Ovary (tissue), 9 donors: ENCODE results near the gene NUMA1. TPM values are rescaled to one million over a fixed set of nuclear protein-coding genes. Genes with fewer than 3 reads are reported as not detected.

Source experiments
- DNase-seq, 5 donors: peaks; one replicate each; pipeline ENCODE4 v3.0.0-alpha.2; 2019 to 2020
- H3K27ac ChIP-seq, 2 donors: fragments of 200-600 bp; one replicate each; pipeline versions ENCODE4 v1.5.1 to v1.8.0; 2019 to 2022
- H3K27me3 ChIP-seq: fragments of 200-600 bp; one replicate; pipeline ENCODE4 v1.8.0; 2022
- H3K36me3 ChIP-seq: fragments of 200-600 bp; sonication (generic); one replicate; pipeline ENCODE4 v1.5.1; 2019
- H3K4me1 ChIP-seq: one replicate; pipeline ENCODE4 v1.8.1; 2013; ENCODE audit warnings: mild to moderate bottlenecking, moderate library complexity; ENCODE audit not compliant: insufficient read depth
- H3K4me3 ChIP-seq: fragments of 200-600 bp; sonication (generic); one replicate; pipeline ENCODE4 v1.5.1; 2017
- H3K9me3 ChIP-seq, 2 donors: fragments of 200-600 bp in 1 of 2; sonication (generic) in 1 of 2; one replicate each; pipeline versions ENCODE4 v1.5.1 to v1.8.1; 2013 to 2019; ENCODE audit warnings: mild to moderate bottlenecking in 1 of 2, moderate library complexity in 1 of 2
- EP300 ChIP-seq: sonication (generic); formaldehyde crosslinking; IDR thresholded peaks from one replicate; pipeline ENCODE4 v1.6.1; 2017; ENCODE audit warnings: antibody characterized with exemption
- POLR2A ChIP-seq: fragments of 450-650 bp; IDR thresholded peaks from one replicate; pipeline ENCODE4 v1.6.1; 2017; ENCODE audit warnings: antibody characterized with exemption, mild to moderate bottlenecking, moderate library complexity
- WGBS, 3 donors: extraction: QIAGEN DNeasy Blood & Tissue Kit in 1 of 3; methylation state at CpG; one replicate each; pipeline versions ENCODE4 v1.1.5 to v1.1.7; 2013 to 2017; 5-methylcytosine and 5-hydroxymethylcytosine counted together
- intact Hi-C, 4 donors: fragments of 100-400 bp; cut with DNase I; formaldehyde crosslinking; loops; one replicate each; pipeline versions ENCODE4 v1.11.0 to v1.15.1; 2022 to 2023
- microRNA-seq, 3 donors: library from miRNA; unstranded; fragments of <30 nt; microRNA quantifications; one replicate each; pipeline versions ENCODE4 to v1.2.0, GENCODE V29; 2019 to 2020
- polyA plus RNA-seq, 2 donors: library from polyadenylated mRNA; stranded (reverse); fragments of 200-250 nt in 1 of 2; fragments of 350-450 nt in 1 of 2; fragmentation: Illumina TruSeq in 1 of 2; extraction: RNeasy Lipid Tissue Mini Kit (QIAGEN cat#74804) in 1 of 2; gene quantifications; one replicate each; pipeline ENCODE4 v1.2.3, GENCODE V29; 2013 to 2014
- small RNA-seq: library from RNA; depleted of rRNA; stranded (forward); fragments of <200 nt; gene quantifications from one replicate; pipeline ENCODE3, GENCODE V24; 2016
- total RNA-seq, 7 donors: library from RNA; depleted of rRNA in 2 of 7; stranded (reverse); fragments of >200 nt in 2 of 7; fragmentation: NEBNext Ultra II Directional in 3 of 7; extraction: Animal tissue kit (Norgen Biotek cat#: 25700) in 3 of 7; gene quantifications; one replicate each; pipeline versions ENCODE4 v1.1.0 to v1.2.4, GENCODE V29; 2016 to 2023
- TF ChIP-seq, protein P1 (sequence below), 3 donors: fragments of 450-650 bp in 2 of 3; fragments of 200-600 bp in 1 of 3; IDR thresholded peaks; one replicate each; pipeline versions ENCODE4 v1.5.1 to v1.8.0; 2016 to 2022; ENCODE audit warnings: antibody characterized with exemption in 3 of 3, mild to moderate bottlenecking in 1 of 3
- donor health status: DM: no; HTN: no; CAD: no; lungs with moderate emphysema.
- donor health status: DM: no; HTN: no; CAD: no.
- donor health status: Bipolar disorder and iron deficiency.
- donor health status: DM: yes; HTN: yes; CAD: no.
- donor health status: DM: no; HTN: no; CAD: no.
- donor health status: DM: yes; HTN: yes; CAD: no.

NUMA1 gene
- total and polyA plus RNA-seq, 9 donors = 156 to 270 (median 235) TPM

DNA sequence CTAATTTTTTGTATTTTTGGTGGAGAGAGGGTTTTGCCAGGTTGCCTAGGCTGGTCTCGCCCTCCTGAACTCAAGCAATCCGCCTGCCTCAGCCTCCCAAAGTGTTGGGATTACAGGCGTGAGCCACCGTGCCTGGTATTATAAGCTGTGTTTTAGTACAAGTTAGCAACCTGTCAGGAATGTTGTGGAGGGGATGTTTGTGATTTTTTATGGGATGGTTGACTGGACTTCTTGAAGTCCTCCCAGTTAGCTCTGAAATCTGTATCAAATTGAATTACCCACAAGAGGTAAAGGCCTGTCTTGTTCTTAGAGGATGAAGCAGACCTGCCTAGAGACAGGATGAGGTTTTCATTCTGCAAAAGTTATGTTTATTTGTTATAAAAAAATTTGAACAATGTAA lies 115.7 kb downstream of the NUMA1 start:
- Histone ChIP-seq H3K27ac (no peak overlapping the region), H3K27me3 (no peaks in the 10 kb centered on the region), H3K4me1 (no peaks in the 10 kb centered on the region), H3K9me3 (no peaks in the 10 kb centered on the region), H3K4me3 (no peak overlapping the region), H3K36me3 (no peaks in the 10 kb centered on the region)
- TF ChIP-seq EP300 = no peak
- no peak for TF ChIP-seq POLR2A
- TF ChIP-seq, protein P1, sequence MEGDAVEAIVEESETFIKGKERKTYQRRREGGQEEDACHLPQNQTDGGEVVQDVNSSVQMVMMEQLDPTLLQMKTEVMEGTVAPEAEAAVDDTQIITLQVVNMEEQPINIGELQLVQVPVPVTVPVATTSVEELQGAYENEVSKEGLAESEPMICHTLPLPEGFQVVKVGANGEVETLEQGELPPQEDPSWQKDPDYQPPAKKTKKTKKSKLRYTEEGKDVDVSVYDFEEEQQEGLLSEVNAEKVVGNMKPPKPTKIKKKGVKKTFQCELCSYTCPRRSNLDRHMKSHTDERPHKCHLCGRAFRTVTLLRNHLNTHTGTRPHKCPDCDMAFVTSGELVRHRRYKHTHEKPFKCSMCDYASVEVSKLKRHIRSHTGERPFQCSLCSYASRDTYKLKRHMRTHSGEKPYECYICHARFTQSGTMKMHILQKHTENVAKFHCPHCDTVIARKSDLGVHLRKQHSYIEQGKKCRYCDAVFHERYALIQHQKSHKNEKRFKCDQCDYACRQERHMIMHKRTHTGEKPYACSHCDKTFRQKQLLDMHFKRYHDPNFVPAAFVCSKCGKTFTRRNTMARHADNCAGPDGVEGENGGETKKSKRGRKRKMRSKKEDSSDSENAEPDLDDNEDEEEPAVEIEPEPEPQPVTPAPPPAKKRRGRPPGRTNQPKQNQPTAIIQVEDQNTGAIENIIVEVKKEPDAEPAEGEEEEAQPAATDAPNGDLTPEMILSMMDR (IDR thresholded peaks at IDR 0.05) = no peak
- WGBS, 3 donors = 94 to 96% (median 95%) methylated on average over 4 of the region's 4 CpGs
- no peak for DNase-seq
- intact Hi-C loops = no loop called here

DNA sequence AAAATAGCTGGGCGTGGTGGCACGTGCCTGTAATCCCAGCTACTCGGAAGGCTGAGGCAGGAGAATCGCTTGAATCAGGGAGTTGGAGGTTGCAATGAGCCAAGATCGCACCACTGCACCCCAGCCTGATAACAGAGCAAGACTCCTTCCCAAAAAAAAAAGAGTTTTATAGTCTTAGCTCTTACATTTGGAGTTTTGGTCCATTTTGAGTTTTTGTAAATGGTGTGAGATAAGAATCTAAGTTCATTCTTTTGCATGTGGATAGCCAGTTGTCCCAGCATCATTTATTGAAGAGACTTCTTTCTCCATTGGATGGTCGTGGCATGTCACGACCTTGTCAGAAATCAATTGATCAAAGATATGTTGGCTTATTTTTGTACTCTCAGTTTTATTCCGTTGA lies 116.9 kb downstream of the NUMA1 start:
- Histone ChIP-seq H3K9me3 (no peaks in the 10 kb centered on the region), H3K27me3 (no peaks in the 10 kb centered on the region), H3K36me3 (no peaks in the 10 kb centered on the region), H3K4me1 (no peaks in the 10 kb centered on the region), H3K4me3 (no peak overlapping the region), H3K27ac (no peak overlapping the region)
- TF ChIP-seq EP300 (no peak), POLR2A (no peak)
- TF ChIP-seq, protein P1 (IDR thresholded peaks at IDR 0.05) = no peak
- WGBS, 3 donors = 90 to 94% (median 92%) methylated on average over 8 of the region's 8 CpGs
- intact Hi-C loops = no loop called here
- DNase-seq = no peak

DNA sequence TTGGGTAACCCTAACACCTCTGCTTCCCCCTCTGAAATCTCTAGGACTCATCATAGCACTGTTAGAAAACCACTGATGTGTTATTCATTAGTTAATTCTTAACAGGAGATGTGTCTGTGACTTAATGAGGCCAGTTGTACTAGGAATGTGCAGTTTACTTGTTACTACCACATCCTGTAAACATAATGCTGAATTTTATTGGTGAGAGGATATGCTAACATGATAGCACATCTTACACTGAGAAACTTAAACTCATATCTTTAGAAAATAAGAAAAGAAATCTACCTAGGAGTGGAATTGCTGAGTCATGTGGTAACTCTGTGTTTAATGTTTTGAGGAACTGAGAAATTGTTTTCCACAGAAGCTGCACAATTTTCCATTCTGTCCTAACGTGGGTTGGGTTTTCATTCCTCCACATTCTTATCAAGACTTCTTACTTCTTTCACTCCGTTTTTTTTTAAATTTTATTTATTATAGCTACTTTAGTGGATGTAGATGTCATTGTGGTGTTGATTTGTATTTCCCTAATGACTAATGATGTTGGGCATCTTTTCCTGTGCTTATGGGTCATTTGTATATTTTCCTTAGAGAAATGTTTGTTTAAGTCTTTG lies 117.8 kb downstream of the NUMA1 start:
- TF ChIP-seq POLR2A (no peak), EP300 (no peak)
- TF ChIP-seq, protein P1 (IDR thresholded peaks at IDR 0.05) = no peak
- H3K36me3 ChIP-seq = no peaks in the 10 kb centered on the region
- no peaks in the 10 kb centered on the region for H3K9me3 ChIP-seq
- H3K4me1 ChIP-seq = no peaks in the 10 kb centered on the region
- intact Hi-C loops = no loop called here
- H3K27me3 ChIP-seq = no peaks in the 10 kb centered on the region
- 2 to 6% (median 5%) methylated on average over 2 of the region's 2 CpGs for WGBS, 3 donors
- no peak overlapping the region for H3K27ac ChIP-seq
- no peak for DNase-seq
- H3K4me3 ChIP-seq = no peak overlapping the region

DNA sequence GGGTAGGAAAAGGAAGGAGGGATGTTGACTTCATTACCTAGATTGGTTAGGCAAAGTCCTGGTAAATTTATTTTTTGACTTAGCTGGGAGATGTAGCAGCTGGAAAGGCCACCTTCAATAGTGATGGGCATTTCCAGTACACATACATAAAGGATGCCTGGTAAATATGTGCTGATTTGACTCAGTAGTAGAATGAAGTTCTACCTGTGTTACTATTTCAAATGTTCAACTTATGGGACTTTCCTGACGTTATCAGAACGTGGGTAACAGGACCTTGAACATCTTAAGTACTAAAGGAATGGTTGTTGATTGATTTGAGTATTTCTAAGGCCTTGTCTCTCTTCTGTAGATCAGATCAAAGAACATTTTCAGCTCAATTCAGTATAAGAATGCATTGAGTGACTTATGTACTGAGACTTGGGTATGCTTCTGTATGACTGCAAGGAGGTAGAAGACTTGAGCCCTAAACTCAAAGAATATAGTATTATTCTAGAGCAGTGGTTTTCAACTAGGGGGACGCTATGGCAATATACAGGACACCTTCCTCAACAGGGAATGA lies 124.4 kb downstream of the NUMA1 start:
- H3K4me1 ChIP-seq = no peaks in the 10 kb centered on the region
- no peaks in the 10 kb centered on the region for H3K9me3 ChIP-seq
- no peaks in the 10 kb centered on the region for H3K27me3 ChIP-seq
- no peak for DNase-seq
- WGBS, 3 donors = 59 to 79% (median 61%) methylated on average over 3 of the region's 3 CpGs
- H3K4me3 ChIP-seq = no peak overlapping the region
- no peaks in the 10 kb centered on the region for H3K36me3 ChIP-seq
- intact Hi-C loops = no loop called here
- TF ChIP-seq, protein P1 (IDR thresholded peaks at IDR 0.05) = no peak
- TF ChIP-seq EP300 (no peak), POLR2A (no peak)
- no peak overlapping the region for H3K27ac ChIP-seq

Small RNA genes lying within 50 kb of the gene (microRNA-seq; reads per million reads assigned to microRNA genes)
- 0 to 0.38 (median 0) reads per million in 3 donors for gene MIR3165

Small RNA genes lying within 50 kb of the gene (small RNA-seq; reads per million reads assigned to genes)
- gene MIR3165 (not detected), gene RNU6-72P (not detected)

Other genes with a start within 250 kb of the NUMA1 start
- gene DEFB108B, start 247.3 kb downstream of the NUMA1 start, total RNA-seq = not detected
- not detected for gene DEFB108B, start 247.3 kb downstream of the NUMA1 start, polyA plus RNA-seq
- gene DEFB131B, start 202.1 kb downstream of the NUMA1 start, total RNA-seq = not detected
- not detected for gene DEFB131B, start 202.1 kb downstream of the NUMA1 start, polyA plus RNA-seq
- gene XNDC1N, start 151.9 kb downstream of the NUMA1 start, total RNA-seq = 10 to 100 TPM in 5 of 7 donors, 1 to 10 TPM in 2; 8.6 to 13.9 (median 10.6) TPM
- 1 to 10 TPM; 3.5 to 5.3 TPM for gene XNDC1N, start 151.9 kb downstream of the NUMA1 start, polyA plus RNA-seq
- 10 to 100 TPM; 17.4 to 32.2 (median 27.0) TPM for gene RNF121, start 151.5 kb downstream of the NUMA1 start, total RNA-seq
- 10 to 100 TPM; 22.1 to 28.8 TPM for gene RNF121, start 151.5 kb downstream of the NUMA1 start, polyA plus RNA-seq
- gene IL18BP, start 81.6 kb downstream of the NUMA1 start, total RNA-seq = 10 to 100 TPM in 3 of 7 donors, 1 to 10 TPM in 4; 4.6 to 14.2 (median 8.8) TPM
- 10 to 100 TPM in 1 of 2 donors, 1 to 10 TPM in 1; 8.7 to 17.1 TPM for gene IL18BP, start 81.6 kb downstream of the NUMA1 start, polyA plus RNA-seq
- gene LRRC51, start 308 bp upstream of the NUMA1 start, total RNA-seq = 10 to 100 TPM in 3 of 7 donors, 1 to 10 TPM in 4; 7.2 to 21.0 (median 9.5) TPM
- gene LRRC51, start 308 bp upstream of the NUMA1 start, polyA plus RNA-seq = 10 to 100 TPM in 1 of 2 donors, 1 to 10 TPM in 1; 9.6 to 20.9 TPM
- gene LAMTOR1, start 22.8 kb upstream of the NUMA1 start, total RNA-seq = 10 to 100 TPM; 64.0 to 99.7 (median 71.0) TPM
- 100 to 1,000 TPM; 110 to 118 TPM for gene LAMTOR1, start 22.8 kb upstream of the NUMA1 start, polyA plus RNA-seq
- not detected for gene TOMT, start 25.4 kb upstream of the NUMA1 start, total RNA-seq
- not detected for gene TOMT, start 25.4 kb upstream of the NUMA1 start, polyA plus RNA-seq
- gene ANAPC15, start 32.2 kb upstream of the NUMA1 start, total RNA-seq = 10 to 100 TPM; 11.1 to 28.4 (median 20.8) TPM
- gene ANAPC15, start 32.2 kb upstream of the NUMA1 start, polyA plus RNA-seq = 10 to 100 TPM; 30.5 to 44.4 TPM
- not detected for gene FOLR3, start 55.2 kb upstream of the NUMA1 start, total RNA-seq
- gene FOLR3, start 55.2 kb upstream of the NUMA1 start, polyA plus RNA-seq = not detected
- 100 to 1,000 TPM in 1 of 7 donors, 10 to 100 TPM in 1, 1 to 10 TPM in 3, under 1 TPM in 1, not detected in 1; 0.35 to 108 (median 4.3) TPM for gene FOLR1, start 111.6 kb upstream of the NUMA1 start, total RNA-seq
- 10 to 100 TPM in 1 of 2 donors, under 1 TPM in 1; 0.31 to 10.3 TPM for gene FOLR1, start 111.6 kb upstream of the NUMA1 start, polyA plus RNA-seq
- 10 to 100 TPM in 3 of 7 donors, 1 to 10 TPM in 4; 2.4 to 14.1 (median 10.0) TPM for gene FOLR2, start 136.3 kb upstream of the NUMA1 start, total RNA-seq
- 10 to 100 TPM; 15.5 to 45.7 TPM for gene FOLR2, start 136.3 kb upstream of the NUMA1 start, polyA plus RNA-seq
- gene INPPL1, start 144.2 kb upstream of the NUMA1 start, total RNA-seq = 100 to 1,000 TPM in 5 of 7 donors, 10 to 100 TPM in 2; 48.4 to 208 (median 136) TPM
- gene INPPL1, start 144.2 kb upstream of the NUMA1 start, polyA plus RNA-seq = 10 to 100 TPM; 77.3 to 86.6 TPM
- not detected for gene PHOX2A, start 163.6 kb upstream of the NUMA1 start, total RNA-seq
- not detected for gene PHOX2A, start 163.6 kb upstream of the NUMA1 start, polyA plus RNA-seq